Esophagus squamous epithelium (tissue), 5 donors: ENCODE results near the gene SGMS1. TPM values are rescaled to one million over a fixed set of nuclear protein-coding genes. Genes with fewer than 3 reads are reported as not detected.

Experiments used
- DNase-seq: peaks from one replicate; lab custom pipeline; 2025; lab: John Stamatoyannopoulos, UW
- H3K27ac ChIP-seq, 4 donors: fragments of 200-600 bp; sonication (generic); one replicate each; pipeline ENCODE4 v1.5.1; 2016 to 2019; ENCODE audit warnings: mild to moderate bottlenecking in 1 of 4
- H3K27me3 ChIP-seq, 4 donors: fragments of 200-600 bp; sonication (generic); 1 replicate in 3 of 4; 2 replicates in 1 of 4; pipeline versions ENCODE4 v1.5.1 to v1.6.0; 2017 to 2021; ENCODE audit warnings: antibody characterized with exemption in 1 of 4
- H3K36me3 ChIP-seq, 3 donors: fragments of 200-600 bp; sonication (generic); one replicate each; pipeline ENCODE4 v1.5.1; 2016 to 2019
- H3K4me1 ChIP-seq, 3 donors: fragments of 200-600 bp; sonication (generic); one replicate each; pipeline ENCODE4 v1.5.1; 2017 to 2019
- H3K4me3 ChIP-seq, 4 donors: fragments of 200-600 bp; sonication (generic); 1 replicate in 3 of 4; 2 replicates in 1 of 4; pipeline ENCODE4 v1.5.1; 2016 to 2019; ENCODE audit warnings: mild to moderate bottlenecking in 2 of 4, moderate library complexity in 1 of 4
- H3K9me3 ChIP-seq, 3 donors: fragments of 200-600 bp; sonication (generic); one replicate each; pipeline ENCODE4 v1.5.1; 2016 to 2019
- POLR2A ChIP-seq, 4 donors: fragments of 450-650 bp; IDR thresholded peaks; one replicate each; pipeline ENCODE4 v1.6.1; 2017; ENCODE audit warnings: antibody characterized with exemption in 4 of 4, mild to moderate bottlenecking in 4 of 4, moderate library complexity in 3 of 4
- WGBS, 2 donors: methylation state at CpG; one replicate each; pipeline ENCODE4 v1.1.5; 2018; 5-methylcytosine and 5-hydroxymethylcytosine counted together
- intact Hi-C: fragments of 100-400 bp; cut with DNase I; formaldehyde crosslinking; loops from one replicate; pipeline ENCODE4 v1.15.0; 2022
- total RNA-seq, 4 donors: library from RNA; depleted of rRNA; stranded (reverse); fragments of >200 nt; gene quantifications; one replicate each; pipeline ENCODE4 v1.1.0, GENCODE V29; 2016
- TF ChIP-seq, protein P1 (sequence below), 6 experiments: fragments of 450-650 bp in 4 of 6; fragments of 200-600 bp in 2 of 6; sonication (generic) in 2 of 6; IDR thresholded peaks; one replicate each; pipeline ENCODE4 v1.5.1; 2016 to 2019; ENCODE audit warnings: antibody characterized with exemption in 6 of 6, mild to moderate bottlenecking in 4 of 6, moderate library complexity in 4 of 6
- donor health status: DM: yes; HTN: yes; CAD: no.

SGMS1 gene
- total RNA-seq, 4 donors from 2014 or later: 39.4 to 64.1 (median 54.9) TPM

DNA sequence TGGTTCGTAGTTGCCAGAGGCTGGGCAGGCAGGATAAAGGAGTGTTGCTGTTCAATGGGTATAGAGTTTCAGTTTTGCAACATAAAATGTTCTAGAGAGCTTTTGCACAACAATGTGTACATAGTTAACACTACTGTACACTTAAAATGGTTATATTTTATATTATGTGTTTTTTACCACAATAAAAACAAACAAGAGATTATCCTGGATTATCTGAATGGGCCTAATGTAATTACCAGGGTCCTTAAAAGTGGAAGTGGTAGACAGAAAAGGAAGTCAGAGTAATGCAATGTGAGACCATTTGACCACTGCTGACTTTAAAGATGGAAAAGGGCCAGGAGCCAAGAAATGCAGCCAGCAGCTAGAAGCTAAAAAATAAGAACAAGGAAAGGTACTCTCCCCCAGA lies 159.7 kb downstream of the SGMS1 start:
- WGBS, 2 donors: 38 to 89% methylated on average over 1 of the region's 1 CpG

DNA sequence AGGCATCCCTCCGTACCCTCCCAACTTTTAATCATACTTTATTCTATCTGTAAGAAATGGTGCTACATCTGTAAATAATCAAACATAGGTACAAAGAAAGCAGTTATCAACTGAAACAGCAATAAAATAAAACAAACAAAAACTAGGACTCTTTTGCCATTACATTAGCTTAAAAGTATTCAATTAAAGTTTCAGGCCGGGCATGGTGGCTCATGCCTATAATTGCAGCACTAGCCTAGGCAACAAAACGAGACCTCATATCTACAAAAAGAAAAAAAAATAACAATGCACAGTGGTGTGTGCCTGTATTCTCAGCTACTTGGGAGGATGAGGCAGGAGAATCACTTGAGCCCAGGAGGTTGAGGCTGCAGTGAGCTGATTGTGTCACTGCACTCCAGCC lies 161.9 kb downstream of the SGMS1 start:
- 88 to 97% methylated on average over 3 of the region's 3 CpGs for WGBS, 2 donors
- TF ChIP-seq, protein P1, sequence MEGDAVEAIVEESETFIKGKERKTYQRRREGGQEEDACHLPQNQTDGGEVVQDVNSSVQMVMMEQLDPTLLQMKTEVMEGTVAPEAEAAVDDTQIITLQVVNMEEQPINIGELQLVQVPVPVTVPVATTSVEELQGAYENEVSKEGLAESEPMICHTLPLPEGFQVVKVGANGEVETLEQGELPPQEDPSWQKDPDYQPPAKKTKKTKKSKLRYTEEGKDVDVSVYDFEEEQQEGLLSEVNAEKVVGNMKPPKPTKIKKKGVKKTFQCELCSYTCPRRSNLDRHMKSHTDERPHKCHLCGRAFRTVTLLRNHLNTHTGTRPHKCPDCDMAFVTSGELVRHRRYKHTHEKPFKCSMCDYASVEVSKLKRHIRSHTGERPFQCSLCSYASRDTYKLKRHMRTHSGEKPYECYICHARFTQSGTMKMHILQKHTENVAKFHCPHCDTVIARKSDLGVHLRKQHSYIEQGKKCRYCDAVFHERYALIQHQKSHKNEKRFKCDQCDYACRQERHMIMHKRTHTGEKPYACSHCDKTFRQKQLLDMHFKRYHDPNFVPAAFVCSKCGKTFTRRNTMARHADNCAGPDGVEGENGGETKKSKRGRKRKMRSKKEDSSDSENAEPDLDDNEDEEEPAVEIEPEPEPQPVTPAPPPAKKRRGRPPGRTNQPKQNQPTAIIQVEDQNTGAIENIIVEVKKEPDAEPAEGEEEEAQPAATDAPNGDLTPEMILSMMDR (IDR thresholded peaks at IDR 0.05): no peak
- no peak for TF ChIP-seq POLR2A (IDR thresholded peaks at IDR 0.05)
- Histone ChIP-seq H3K27ac (no peak overlapping the region), H3K9me3 (no peaks in the 10 kb centered on the region), H3K4me3 (no peak overlapping the region), H3K36me3 (peaks cover 0 to 14% (median 0%) of the 10 kb centered on the region in 3 donors), H3K4me1 (no peaks in the 10 kb centered on the region), H3K27me3 (no peaks in the 10 kb centered on the region)
- no peak for DNase-seq
- intact Hi-C loops: no loop called here

More for the DNA sequence above, 159.7 kb downstream of the SGMS1 start:
- intact Hi-C loops: no loop called here
- Histone ChIP-seq H3K36me3 (peaks cover 0 to 14% (median 0%) of the 10 kb centered on the region in 3 donors), H3K4me3 (no peak overlapping the region), H3K9me3 (no peaks in the 10 kb centered on the region), H3K27ac (no peak overlapping the region), H3K27me3 (no peaks in the 10 kb centered on the region), H3K4me1 (peaks cover 0 to 3% (median 0%) of the 10 kb centered on the region in 3 donors)
- TF ChIP-seq POLR2A (IDR thresholded peaks at IDR 0.05): no peak
- TF ChIP-seq, protein P1 (IDR thresholded peaks at IDR 0.05): no peak
- no peak for DNase-seq

DNA sequence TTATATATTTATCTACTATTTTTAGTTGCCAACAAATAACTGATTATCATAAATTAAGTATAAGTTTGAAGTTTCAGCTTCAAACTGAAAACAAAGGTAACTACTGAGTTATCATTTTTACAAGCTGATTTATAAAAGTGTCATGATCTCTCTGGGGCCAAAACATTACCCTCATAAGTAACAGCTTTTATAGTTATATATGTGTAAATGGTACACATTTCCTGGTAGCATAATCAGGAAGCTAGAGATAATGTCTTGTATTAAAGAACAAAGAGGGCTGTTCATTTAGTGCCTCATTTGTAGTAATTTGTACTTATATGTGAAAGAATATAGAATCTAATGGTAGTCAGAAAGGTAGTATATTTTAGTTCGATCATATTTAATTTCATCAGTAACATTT lies 162.6 kb downstream of the SGMS1 start:
- Histone ChIP-seq H3K27ac (no peak overlapping the region), H3K4me3 (no peak overlapping the region), H3K27me3 (no peaks in the 10 kb centered on the region), H3K4me1 (no peaks in the 10 kb centered on the region), H3K9me3 (no peaks in the 10 kb centered on the region), H3K36me3 (peaks cover 0 to 14% (median 0%) of the 10 kb centered on the region in 3 donors)
- WGBS, 2 donors: 97 to 100% methylated on average over 1 of the region's 1 CpG
- TF ChIP-seq, protein P1 (IDR thresholded peaks at IDR 0.05): no peak
- no peak for TF ChIP-seq POLR2A (IDR thresholded peaks at IDR 0.05)
- intact Hi-C loops: no loop called here
- no peak for DNase-seq

DNA sequence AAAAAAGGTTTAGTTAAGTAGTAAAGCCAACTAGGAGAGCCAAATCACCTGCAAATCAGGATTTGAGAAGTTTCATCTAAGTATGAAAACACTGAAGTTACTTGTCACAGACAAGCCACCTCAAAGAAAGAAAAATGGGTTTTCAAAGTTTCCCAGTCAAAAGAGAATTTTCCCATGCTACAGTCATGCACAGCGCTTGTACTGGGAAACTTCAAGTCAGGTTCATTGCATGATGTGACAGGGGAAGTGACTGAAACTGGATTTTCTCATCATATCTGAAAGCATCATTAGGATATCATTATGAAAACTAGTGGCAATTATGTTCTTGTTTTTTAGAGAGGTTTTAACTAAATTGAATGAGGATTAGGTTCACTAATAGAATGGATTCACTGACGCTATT lies 167.0 kb downstream of the SGMS1 start:
- Histone ChIP-seq H3K4me3 (no peak overlapping the region), H3K4me1 (no peaks in the 10 kb centered on the region), H3K9me3 (no peaks in the 10 kb centered on the region), H3K36me3 (peaks cover 0 to 14% (median 0%) of the 10 kb centered on the region in 3 donors), H3K27me3 (no peaks in the 10 kb centered on the region), H3K27ac (no peak overlapping the region)
- intact Hi-C loops: no loop called here
- DNase-seq: no peak
- WGBS, 2 donors: 87 to 91% methylated on average over 2 of the region's 2 CpGs
- TF ChIP-seq, protein P1 (IDR thresholded peaks at IDR 0.05): no peak
- no peak for TF ChIP-seq POLR2A (IDR thresholded peaks at IDR 0.05)

DNA sequence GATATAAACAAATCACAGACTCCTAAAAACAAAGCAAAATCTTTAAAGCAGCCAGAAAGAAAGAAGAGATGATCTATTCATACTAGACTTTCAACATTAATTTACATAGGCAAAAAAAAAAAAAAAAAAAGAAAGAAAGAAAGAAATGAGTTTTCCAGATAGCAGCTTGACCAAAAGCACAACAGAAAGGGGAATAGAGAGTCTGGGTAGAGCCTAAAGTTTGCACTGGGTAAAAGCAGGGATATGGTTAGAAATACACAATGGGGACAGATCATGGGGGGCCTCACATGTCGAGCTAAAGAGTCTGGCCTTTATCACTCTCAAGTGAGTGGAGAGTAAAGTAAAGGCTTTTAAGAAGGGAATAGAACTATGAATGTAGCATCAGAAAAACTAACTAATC lies 169.8 kb downstream of the SGMS1 start:
- Histone ChIP-seq H3K27ac (no peak overlapping the region), H3K36me3 (no peaks in the 10 kb centered on the region), H3K4me3 (no peak overlapping the region), H3K27me3 (no peaks in the 10 kb centered on the region), H3K9me3 (no peaks in the 10 kb centered on the region), H3K4me1 (no peaks in the 10 kb centered on the region)
- WGBS, 2 donors: 73 to 88% methylated on average over 1 of the region's 1 CpG
- DNase-seq: no peak
- TF ChIP-seq POLR2A (IDR thresholded peaks at IDR 0.05): no peak
- TF ChIP-seq, protein P1 (IDR thresholded peaks at IDR 0.05): no peak
- intact Hi-C loops: no loop called here
